OCI-LY7 (cell line): ENCODE measurements around the gene FARP2. TPM values are rescaled to one million over a fixed set of nuclear protein-coding genes. Genes with fewer than 3 reads are reported as not detected.

ENCODE experiments used
- BruUV-seq: library from RNA; stranded (reverse); fragments of 400-500 nt; replicated peaks from 2 replicates; lab custom pipeline; 2021; lab: Mats Ljungman, UMichigan
- CTCF ChIA-PET: fragments of 300-600 bp; sonication (Branson Sonifier 250); formaldehyde crosslinking; loops from one replicate; lab custom pipeline; 2022; ENCODE audit warnings: antibody characterized with exemption; ENCODE audit not compliant: unreplicated experiment; lab: Charles Lee
- POLR2A ChIA-PET: fragments of 300-600 bp; sonication (Branson Sonifier 250); formaldehyde crosslinking; loops from one replicate; lab custom pipeline; 2022; ENCODE audit warnings: antibody characterized with exemption; lab: Charles Lee
- DNase-seq: peaks from one replicate; pipeline ENCODE4 v3.0.0-alpha.2; 2015; ENCODE audit warnings: low spot score
- H2AFZ ChIP-seq: fragments of 200-600 bp; sonication (generic), shearing (Covaris generic); 2 replicates; pipeline ENCODE4 v1.6.1; 2014; ENCODE audit warnings: mild to moderate bottlenecking, antibody characterized with exemption, low read length, moderate library complexity
- H3K27ac ChIP-seq: fragments of 200-600 bp; sonication (generic); 2 replicates; pipeline ENCODE4 v1.5.1; 2014; ENCODE audit warnings: mixed run types, low read depth, mild to moderate bottlenecking, moderate library complexity, low read length, inconsistent platforms; ENCODE audit not compliant: poor library complexity, severe bottlenecking
- H3K36me3 ChIP-seq: fragments of 200-600 bp; sonication (generic); 2 replicates; pipeline ENCODE4 v1.6.1; 2014; ENCODE audit warnings: mild to moderate bottlenecking, antibody characterized with exemption, low read length, moderate library complexity, mixed read lengths; ENCODE audit not compliant: insufficient read depth
- H3K4me1 ChIP-seq: fragments of 200-600 bp; sonication (generic); 2 replicates; pipeline ENCODE4 v1.5.1; 2014; ENCODE audit warnings: mild to moderate bottlenecking, low read length; ENCODE audit not compliant: insufficient read depth, poor library complexity, severe bottlenecking
- H3K4me2 ChIP-seq: fragments of 200-600 bp; sonication (generic); 2 replicates; pipeline ENCODE4 v1.6.1; 2014; ENCODE audit warnings: mild to moderate bottlenecking, low read length
- H3K4me3 ChIP-seq: fragments of 200-600 bp; sonication (generic); 2 replicates; pipeline ENCODE4 v1.5.1; 2014; ENCODE audit warnings: mild to moderate bottlenecking, low read depth, low read length; ENCODE audit not compliant: poor library complexity, severe bottlenecking
- H3K79me2 ChIP-seq: fragments of 200-600 bp; sonication (generic); 2 replicates; pipeline ENCODE4 v1.6.1; 2016; ENCODE audit warnings: low read depth, mild to moderate bottlenecking, low read length, moderate library complexity, mixed read lengths; ENCODE audit not compliant: insufficient read depth
- H3K9me2 ChIP-seq: fragments of 200-600 bp; sonication (generic); 2 replicates; pipeline ENCODE4 v1.6.1; 2016; ENCODE audit warnings: mild to moderate bottlenecking, low read length, mixed read lengths; ENCODE audit not compliant: insufficient read depth
- H3K9me3 ChIP-seq: fragments of 200-600 bp; sonication (generic); 2 replicates; pipeline ENCODE4 v1.6.1; 2014; ENCODE audit warnings: mild to moderate bottlenecking, mixed run types, low read length, mixed read lengths
- H4K20me1 ChIP-seq: fragments of 200-600 bp; sonication (generic); 2 replicates; pipeline ENCODE4 v1.6.1; 2014; ENCODE audit warnings: mild to moderate bottlenecking, antibody characterized with exemption, low read length, moderate library complexity, mixed read lengths; ENCODE audit not compliant: insufficient read depth
- EZH2phosphoT487 ChIP-seq: fragments of 200-600 bp; sonication (generic); IDR thresholded peaks from 2 replicates; pipeline ENCODE4 v1.6.1; 2018; ENCODE audit warnings: low read depth, borderline replicate concordance, mild to moderate bottlenecking, mixed run types, antibody characterized with exemption, low read length, moderate library complexity, mixed read lengths
- intact Hi-C: fragments of 100-400 bp; cut with micrococcal nuclease; formaldehyde crosslinking; loops from one replicate; pipeline ENCODE4 v1.10.0; 2022; ENCODE audit not compliant: unreplicated experiment
- total RNA-seq, 2 experiments: library from RNA; depleted of rRNA in 1 of 2; stranded (reverse); fragments of >200 nt in 1 of 2; shearing (Covaris generic) in 1 of 2; gene quantifications; 2 replicates each; pipeline ENCODE4 v1.2.3, GENCODE V29; 2014 to 2022
- TF ChIP-seq, protein P1 (sequence below): fragments of 200-600 bp; sonication (generic); conservative IDR thresholded peaks from 2 replicates; pipeline ENCODE4 v1.5.1; 2014; ENCODE audit warnings: mild to moderate bottlenecking, antibody characterized with exemption, low read length, moderate library complexity, mixed read lengths

Gene FARP2
- total RNA-seq, 2 experiments from 2014 or later, result 33.6 to 52.7 TPM

DNA sequence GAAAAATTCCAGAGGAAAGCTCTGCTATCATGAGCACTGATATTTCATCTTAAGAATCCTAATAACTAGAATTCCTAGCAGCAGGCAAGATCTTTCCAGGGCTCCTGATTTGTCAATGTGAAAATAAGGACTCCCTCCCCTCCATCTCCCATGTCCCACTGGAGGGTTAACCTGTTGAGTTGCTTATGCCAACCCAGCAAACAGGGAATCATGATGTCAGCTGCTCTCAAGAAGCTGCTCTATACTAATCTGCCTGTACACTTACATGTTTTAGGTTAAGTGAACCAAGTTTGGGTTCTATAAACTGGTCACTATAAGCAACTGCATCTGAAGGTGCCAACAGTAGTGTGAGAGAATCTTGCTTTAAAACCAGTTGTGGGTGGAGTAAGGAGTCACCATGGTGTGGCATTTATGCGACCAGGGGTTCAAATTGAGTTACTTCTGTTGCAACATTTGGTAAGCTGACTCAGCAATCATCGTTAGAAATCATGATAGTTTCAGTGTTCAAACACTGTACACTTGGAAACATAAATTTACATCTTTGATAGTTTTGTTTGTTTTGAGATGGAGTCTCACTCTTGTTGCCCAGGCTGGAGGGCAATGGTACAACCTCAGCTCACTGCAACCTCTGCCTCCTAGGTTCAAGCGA lies 98.9 kb downstream of the FARP2 start:
- Histone ChIP-seq H3K79me2 (no peaks in the 10 kb centered on the region), H3K27ac (no peak overlapping the region), H4K20me1 (peaks cover 3% of the 10 kb centered on the region; the same call in 1 of the 2 replicates), H3K4me1 (no peaks in the 10 kb centered on the region), H3K4me2 (no peak overlapping the region), H3K9me3 (no peaks in the 10 kb centered on the region), H3K9me2 (no peaks in the 10 kb centered on the region), H3K4me3 (no peak overlapping the region), H3K36me3 (no peaks in the 10 kb centered on the region), H2AFZ (no peak overlapping the region)
- BruUV-seq, result no TSS peak
- no peak for TF ChIP-seq EZH2phosphoT487
- TF ChIP-seq, protein P1, sequence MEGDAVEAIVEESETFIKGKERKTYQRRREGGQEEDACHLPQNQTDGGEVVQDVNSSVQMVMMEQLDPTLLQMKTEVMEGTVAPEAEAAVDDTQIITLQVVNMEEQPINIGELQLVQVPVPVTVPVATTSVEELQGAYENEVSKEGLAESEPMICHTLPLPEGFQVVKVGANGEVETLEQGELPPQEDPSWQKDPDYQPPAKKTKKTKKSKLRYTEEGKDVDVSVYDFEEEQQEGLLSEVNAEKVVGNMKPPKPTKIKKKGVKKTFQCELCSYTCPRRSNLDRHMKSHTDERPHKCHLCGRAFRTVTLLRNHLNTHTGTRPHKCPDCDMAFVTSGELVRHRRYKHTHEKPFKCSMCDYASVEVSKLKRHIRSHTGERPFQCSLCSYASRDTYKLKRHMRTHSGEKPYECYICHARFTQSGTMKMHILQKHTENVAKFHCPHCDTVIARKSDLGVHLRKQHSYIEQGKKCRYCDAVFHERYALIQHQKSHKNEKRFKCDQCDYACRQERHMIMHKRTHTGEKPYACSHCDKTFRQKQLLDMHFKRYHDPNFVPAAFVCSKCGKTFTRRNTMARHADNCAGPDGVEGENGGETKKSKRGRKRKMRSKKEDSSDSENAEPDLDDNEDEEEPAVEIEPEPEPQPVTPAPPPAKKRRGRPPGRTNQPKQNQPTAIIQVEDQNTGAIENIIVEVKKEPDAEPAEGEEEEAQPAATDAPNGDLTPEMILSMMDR, result no peak
- ChIA-PET POLR2A (interaction anchor here (0.7 kb wide), 1 partner anchor 78 kb away, joined by 3 read pairs; no protein-coding TSS in a partner anchor), CTCF (no interaction called here)
- intact Hi-C loops, result no loop called here
- DNase-seq, result no peak

GRCh38 chr2:241456546-241456945 lies 100.5 kb downstream of the FARP2 start:
- POLR2A ChIA-PET, result no interaction called here
- CTCF ChIA-PET, result no interaction called here

GRCh38 chr2:241458687-241459086 lies 102.6 kb downstream of the FARP2 start:
- Histone ChIP-seq H3K4me3 (no peak overlapping the region), H3K36me3 (no peaks in the 10 kb centered on the region), H2AFZ (no peak overlapping the region), H3K27ac (no peak overlapping the region), H3K4me1 (no peaks in the 10 kb centered on the region), H3K4me2 (no peak overlapping the region), H3K9me2 (no peaks in the 10 kb centered on the region), H3K79me2 (no peaks in the 10 kb centered on the region), H4K20me1 (peaks cover 3% of the 10 kb centered on the region; the same call in 1 of the 2 replicates), H3K9me3 (no peaks in the 10 kb centered on the region)
- intact Hi-C loops, result no loop called here
- no peak for TF ChIP-seq EZH2phosphoT487
- TF ChIP-seq, protein P1, result no peak
- BruUV-seq, result no TSS peak
- DNase-seq, result no peak
- ChIA-PET CTCF (no interaction called here), POLR2A (no interaction called here)

More at GRCh38 chr2:241456546-241456945, 100.5 kb downstream of the FARP2 start:
- no peak overlapping the region for H3K4me3 ChIP-seq
- no peak for TF ChIP-seq EZH2phosphoT487
- H3K4me1 ChIP-seq, result no peaks in the 10 kb centered on the region
- H4K20me1 ChIP-seq, result peaks cover 3% of the 10 kb centered on the region; the same call in 1 of the 2 replicates
- no peak overlapping the region for H2AFZ ChIP-seq
- H3K4me2 ChIP-seq, result no peak overlapping the region
- H3K9me2 ChIP-seq, result no peaks in the 10 kb centered on the region
- H3K79me2 ChIP-seq, result no peaks in the 10 kb centered on the region
- no peaks in the 10 kb centered on the region for H3K36me3 ChIP-seq
- H3K9me3 ChIP-seq, result no peaks in the 10 kb centered on the region
- no peak overlapping the region for H3K27ac ChIP-seq
- BruUV-seq, result no TSS peak
- DNase-seq, result no peak
- intact Hi-C loops, result no loop called here
